OCI-LY3 (cell line): Measurements from ENCODE around the gene SLC6A12.

Source experiments
- H2AFZ ChIP-seq: fragments of 200-600, 300-600 bp; shearing (Covaris generic); 2 replicates; pipeline ENCODE4 v1.6.0; 2014; ENCODE audit warnings: antibody characterized with exemption, low read depth, low read length
- H3K27ac ChIP-seq: fragments of 200-600, 300-600 bp; sonication (generic); 2 replicates; pipeline ENCODE4 v1.5.1; 2014; ENCODE audit warnings: mild to moderate bottlenecking, low read length, moderate library complexity, mixed read lengths
- H3K27me3 ChIP-seq: fragments of 200-600, 300-600 bp; sonication (generic); 2 replicates; pipeline ENCODE4 v1.6.1; 2014; ENCODE audit warnings: low read depth, low read length, mixed read lengths
- H3K36me3 ChIP-seq: fragments of 200-600, 300-600 bp; sonication (generic); replicated peaks from 2 replicates; pipeline ENCODE3; 2014; ENCODE audit warnings: low read depth, low read length, mixed read lengths
- H3K4me1 ChIP-seq: fragments of 300-600, 200-600 bp; sonication (generic); 2 replicates; pipeline ENCODE4 v1.6.1; 2014; ENCODE audit warnings: low read length, mixed read lengths
- H3K4me2 ChIP-seq: fragments of 200-600, 300-600 bp; sonication (generic); 2 replicates; pipeline ENCODE4 v1.6.1; 2014; ENCODE audit warnings: low read length, mixed read lengths
- H3K4me3 ChIP-seq: fragments of 300-600, 200-600 bp; sonication (generic); 2 replicates; pipeline ENCODE4 v1.5.1; 2014; ENCODE audit warnings: antibody characterized with exemption, mild to moderate bottlenecking, low read length, moderate library complexity
- H3K79me2 ChIP-seq: fragments of 300-600, 200-600 bp; shearing (Covaris generic); 2 replicates; pipeline ENCODE4 v1.6.1; 2014; ENCODE audit warnings: mild to moderate bottlenecking, low read length, mixed read lengths
- H3K9ac ChIP-seq: fragments of 300-600, 200-600 bp; shearing (Covaris generic); 2 replicates; pipeline ENCODE4 v1.6.0; 2014; ENCODE audit warnings: mild to moderate bottlenecking, low read length, moderate library complexity
- H3K9me3 ChIP-seq: fragments of 200-600, 300-600 bp; shearing (Covaris generic); 2 replicates; pipeline ENCODE4 v1.6.1; 2014; ENCODE audit warnings: low read length, mixed read lengths; ENCODE audit not compliant: insufficient read depth
- H4K20me1 ChIP-seq: fragments of 200-600, 300-600 bp; sonication (generic); 2 replicates; pipeline ENCODE4 v1.6.1; 2016; ENCODE audit warnings: low read length, mixed read lengths; ENCODE audit not compliant: insufficient read depth
- EZH2phosphoT487 ChIP-seq: fragments of 200-600 bp; shearing (Covaris generic); IDR thresholded peaks from 2 replicates; pipeline ENCODE4 v1.6.1; 2018; ENCODE audit warnings: antibody characterized with exemption, mixed run types, low read depth
- TF ChIP-seq, protein P1 (sequence below): fragments of 200-600, 300-600 bp; sonication (generic); IDR thresholded peaks from 2 replicates; pipeline ENCODE4 v1.5.1; 2014; ENCODE audit warnings: antibody characterized with exemption, low read length, low read depth

The SLC6A12 gene

GRCh38 chr12:165862-166368 lies 48.0 kb downstream of the SLC6A12 start:
- Histone ChIP-seq H3K4me3 (no peak overlapping the region), H2AFZ (no peak overlapping the region), H3K36me3 (no peaks in the 10 kb centered on the region), H3K27me3 (peaks cover 1% of the 10 kb centered on the region), H4K20me1 (no peaks in the 10 kb centered on the region), H3K79me2 (no peaks in the 10 kb centered on the region), H3K4me1 (no peaks in the 10 kb centered on the region), H3K4me2 (no peak overlapping the region), H3K9me3 (no peaks in the 10 kb centered on the region), H3K9ac (no peak overlapping the region), H3K27ac (no peak overlapping the region)
- TF ChIP-seq EZH2phosphoT487 = no peak
- TF ChIP-seq, protein P1, sequence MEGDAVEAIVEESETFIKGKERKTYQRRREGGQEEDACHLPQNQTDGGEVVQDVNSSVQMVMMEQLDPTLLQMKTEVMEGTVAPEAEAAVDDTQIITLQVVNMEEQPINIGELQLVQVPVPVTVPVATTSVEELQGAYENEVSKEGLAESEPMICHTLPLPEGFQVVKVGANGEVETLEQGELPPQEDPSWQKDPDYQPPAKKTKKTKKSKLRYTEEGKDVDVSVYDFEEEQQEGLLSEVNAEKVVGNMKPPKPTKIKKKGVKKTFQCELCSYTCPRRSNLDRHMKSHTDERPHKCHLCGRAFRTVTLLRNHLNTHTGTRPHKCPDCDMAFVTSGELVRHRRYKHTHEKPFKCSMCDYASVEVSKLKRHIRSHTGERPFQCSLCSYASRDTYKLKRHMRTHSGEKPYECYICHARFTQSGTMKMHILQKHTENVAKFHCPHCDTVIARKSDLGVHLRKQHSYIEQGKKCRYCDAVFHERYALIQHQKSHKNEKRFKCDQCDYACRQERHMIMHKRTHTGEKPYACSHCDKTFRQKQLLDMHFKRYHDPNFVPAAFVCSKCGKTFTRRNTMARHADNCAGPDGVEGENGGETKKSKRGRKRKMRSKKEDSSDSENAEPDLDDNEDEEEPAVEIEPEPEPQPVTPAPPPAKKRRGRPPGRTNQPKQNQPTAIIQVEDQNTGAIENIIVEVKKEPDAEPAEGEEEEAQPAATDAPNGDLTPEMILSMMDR = no peak

GRCh38 chr12:164207-164606 lies 49.8 kb downstream of the SLC6A12 start:
- TF ChIP-seq, protein P1 = no peak
- TF ChIP-seq EZH2phosphoT487 = no peak
- H3K4me3 ChIP-seq = no peak overlapping the region
- H3K4me1 ChIP-seq = no peaks in the 10 kb centered on the region
- H3K9ac ChIP-seq = no peak overlapping the region
- H3K27me3 ChIP-seq = peaks cover 18% of the 10 kb centered on the region
- no peak overlapping the region for H3K27ac ChIP-seq
- no peaks in the 10 kb centered on the region for H3K9me3 ChIP-seq
- H2AFZ ChIP-seq = no peak overlapping the region
- H3K36me3 ChIP-seq = no peaks in the 10 kb centered on the region
- no peak overlapping the region for H3K4me2 ChIP-seq
- H3K79me2 ChIP-seq = no peaks in the 10 kb centered on the region
- H4K20me1 ChIP-seq = no peaks in the 10 kb centered on the region

DNA sequence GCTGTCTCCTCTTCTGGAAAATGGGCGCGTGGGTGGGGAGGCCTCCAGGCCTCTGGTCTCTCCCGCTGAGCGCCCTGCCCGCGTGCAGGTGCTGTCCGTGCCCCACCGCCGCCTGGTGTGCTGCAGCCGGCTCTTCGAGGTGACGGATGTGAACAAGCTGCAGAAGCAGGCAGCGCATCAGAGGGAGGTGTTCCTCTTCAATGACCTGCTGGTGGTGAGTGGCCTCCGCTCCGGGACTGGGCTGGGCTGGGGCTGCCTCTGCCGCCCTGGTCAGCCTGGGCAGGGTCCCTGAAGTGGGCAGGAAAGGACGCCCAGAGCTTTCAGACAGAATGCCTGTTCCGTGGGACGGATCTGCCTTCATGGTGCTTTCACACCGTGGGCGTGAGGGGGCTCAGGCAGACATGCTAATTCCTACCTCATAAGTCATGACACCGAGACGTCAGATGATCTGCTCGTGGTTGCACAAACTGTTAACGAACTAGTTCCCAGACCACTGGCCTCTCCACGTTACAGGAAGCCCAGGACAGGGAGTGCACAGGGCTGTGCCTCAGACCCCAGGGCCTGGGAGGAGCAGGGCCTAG lies 50.5 kb downstream of the SLC6A12 start:
- TF ChIP-seq EZH2phosphoT487 = no peak
- TF ChIP-seq, protein P1 = no peak

GRCh38 chr12:162467-163307 lies 51.3 kb downstream of the SLC6A12 start:
- no peak overlapping the region for H3K4me3 ChIP-seq
- H3K4me1 ChIP-seq = no peaks in the 10 kb centered on the region
- no peaks in the 10 kb centered on the region for H3K9me3 ChIP-seq
- TF ChIP-seq EZH2phosphoT487 = no peak
- H2AFZ ChIP-seq = no peak overlapping the region
- H3K4me2 ChIP-seq = no peak overlapping the region
- no peaks in the 10 kb centered on the region for H4K20me1 ChIP-seq
- no peak overlapping the region for H3K9ac ChIP-seq
- H3K27me3 ChIP-seq = peaks cover 20% of the 10 kb centered on the region
- H3K79me2 ChIP-seq = no peaks in the 10 kb centered on the region
- H3K36me3 ChIP-seq = no peaks in the 10 kb centered on the region
- no peak overlapping the region for H3K27ac ChIP-seq

More for the DNA sequence above, 50.5 kb downstream of the SLC6A12 start:
- H3K4me1 ChIP-seq = no peaks in the 10 kb centered on the region
- no peak overlapping the region for H3K4me2 ChIP-seq
- H3K9ac ChIP-seq = no peak overlapping the region
- H3K36me3 ChIP-seq = no peaks in the 10 kb centered on the region
- H4K20me1 ChIP-seq = no peaks in the 10 kb centered on the region
- H2AFZ ChIP-seq = no peak overlapping the region
- H3K27me3 ChIP-seq = peaks cover 20% of the 10 kb centered on the region
- H3K79me2 ChIP-seq = no peaks in the 10 kb centered on the region
- H3K4me3 ChIP-seq = no peak overlapping the region
- no peaks in the 10 kb centered on the region for H3K9me3 ChIP-seq
- no peak overlapping the region for H3K27ac ChIP-seq
